ENCODE data around the gene SPDEF.

DNA sequence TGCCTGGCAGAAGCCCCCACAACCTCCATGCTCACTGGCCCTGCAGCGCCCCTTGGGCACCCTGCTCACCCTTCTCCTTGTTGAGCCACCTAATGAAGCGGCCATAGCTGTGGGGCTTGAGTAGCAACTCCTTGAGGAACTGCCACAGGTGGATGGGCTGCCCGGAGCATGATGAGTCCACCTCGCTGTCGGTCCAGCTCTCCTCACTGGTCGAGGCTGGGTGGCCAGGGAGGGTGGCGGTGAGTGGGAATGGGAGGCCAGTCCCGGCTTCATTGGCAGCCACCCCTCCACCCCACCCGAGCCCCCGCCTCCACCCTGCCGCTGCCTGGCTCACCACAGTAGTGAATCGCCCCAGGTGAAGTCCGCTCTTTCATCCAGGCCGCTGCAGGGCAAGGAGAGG, 16.9 kb downstream of the SPDEF start:
- TF ChIP-seq YY1 (IDR thresholded peaks at IDR 0.05; ENCODE audit: low read depth) (no peak), RAD21 (IDR thresholded peaks at IDR 0.05; ENCODE audit: low read depth) (no peak), TAF1 (IDR thresholded peaks at IDR 0.05; ENCODE audit: low read depth) (no peak), CEBPB (IDR thresholded peaks at IDR 0.05) (no peak)
- TF ChIP-seq, protein P1, sequence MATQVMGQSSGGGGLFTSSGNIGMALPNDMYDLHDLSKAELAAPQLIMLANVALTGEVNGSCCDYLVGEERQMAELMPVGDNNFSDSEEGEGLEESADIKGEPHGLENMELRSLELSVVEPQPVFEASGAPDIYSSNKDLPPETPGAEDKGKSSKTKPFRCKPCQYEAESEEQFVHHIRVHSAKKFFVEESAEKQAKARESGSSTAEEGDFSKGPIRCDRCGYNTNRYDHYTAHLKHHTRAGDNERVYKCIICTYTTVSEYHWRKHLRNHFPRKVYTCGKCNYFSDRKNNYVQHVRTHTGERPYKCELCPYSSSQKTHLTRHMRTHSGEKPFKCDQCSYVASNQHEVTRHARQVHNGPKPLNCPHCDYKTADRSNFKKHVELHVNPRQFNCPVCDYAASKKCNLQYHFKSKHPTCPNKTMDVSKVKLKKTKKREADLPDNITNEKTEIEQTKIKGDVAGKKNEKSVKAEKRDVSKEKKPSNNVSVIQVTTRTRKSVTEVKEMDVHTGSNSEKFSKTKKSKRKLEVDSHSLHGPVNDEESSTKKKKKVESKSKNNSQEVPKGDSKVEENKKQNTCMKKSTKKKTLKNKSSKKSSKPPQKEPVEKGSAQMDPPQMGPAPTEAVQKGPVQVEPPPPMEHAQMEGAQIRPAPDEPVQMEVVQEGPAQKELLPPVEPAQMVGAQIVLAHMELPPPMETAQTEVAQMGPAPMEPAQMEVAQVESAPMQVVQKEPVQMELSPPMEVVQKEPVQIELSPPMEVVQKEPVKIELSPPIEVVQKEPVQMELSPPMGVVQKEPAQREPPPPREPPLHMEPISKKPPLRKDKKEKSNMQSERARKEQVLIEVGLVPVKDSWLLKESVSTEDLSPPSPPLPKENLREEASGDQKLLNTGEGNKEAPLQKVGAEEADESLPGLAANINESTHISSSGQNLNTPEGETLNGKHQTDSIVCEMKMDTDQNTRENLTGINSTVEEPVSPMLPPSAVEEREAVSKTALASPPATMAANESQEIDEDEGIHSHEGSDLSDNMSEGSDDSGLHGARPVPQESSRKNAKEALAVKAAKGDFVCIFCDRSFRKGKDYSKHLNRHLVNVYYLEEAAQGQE (IDR thresholded peaks at IDR 0.05; ENCODE audit: low read depth): no peak
